ENCODE results near the gene LPP.

LPP gene

DNA sequence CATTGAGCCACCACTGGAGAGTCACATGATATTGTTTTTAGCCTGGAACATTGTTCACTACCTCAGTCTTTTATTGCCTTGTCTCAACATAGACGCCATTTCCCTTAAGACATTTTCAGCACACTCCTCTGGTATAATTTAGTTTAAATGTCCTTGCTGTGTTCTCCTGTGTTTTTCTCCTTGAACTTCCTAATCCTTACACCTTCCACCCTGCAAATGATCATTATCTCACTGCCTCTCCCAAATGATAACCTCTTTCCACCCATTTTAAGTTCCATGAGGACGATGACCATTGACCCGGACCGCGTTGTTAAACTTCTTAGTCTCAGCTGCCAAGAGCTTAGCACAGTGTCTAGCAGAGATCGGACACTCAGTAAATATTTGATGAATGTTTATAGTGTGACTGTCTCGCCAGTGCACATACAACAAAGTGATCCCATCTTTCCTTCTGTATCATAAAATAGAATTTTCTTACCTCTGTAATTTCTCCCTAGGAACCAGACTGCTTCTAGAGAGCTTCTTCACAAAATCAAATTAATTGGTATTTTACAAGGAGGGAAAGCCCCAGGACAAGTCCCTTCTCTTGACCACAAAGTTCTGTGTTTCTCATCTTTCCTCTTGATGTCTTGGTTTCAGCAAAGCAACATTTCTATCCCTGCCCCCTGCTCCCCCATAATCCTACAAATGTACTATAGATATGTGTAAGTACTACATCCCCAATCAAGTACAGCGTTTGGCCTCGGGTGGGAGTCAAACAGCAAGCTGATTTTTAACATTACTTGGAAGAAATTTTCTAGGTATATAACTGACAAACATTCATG, 429.6 kb downstream of the LPP start:
- H2AFZ ChIP-seq (ENCODE audit: low read depth, low read length, severe bottlenecking) = no peak overlapping the region
- no peak overlapping the region for H3K9ac ChIP-seq (ENCODE audit: low read length)
- H3F3A ChIP-seq (ENCODE audit: insufficient read depth) = no peaks in the 10 kb centered on the region
- H3K27ac ChIP-seq (ENCODE audit: low read depth, low read length) = no peak overlapping the region
- no peaks in the 10 kb centered on the region for H3K9me2 ChIP-seq (replicated peaks; ENCODE audit: insufficient read depth, low read length)
- no peaks in the 10 kb centered on the region for H3K36me3 ChIP-seq (ENCODE audit: low read length)
- H3K4me2 ChIP-seq (ENCODE audit: low read depth, low read length, poor library complexity, severe bottlenecking) = no peak overlapping the region
- H3K9me3 ChIP-seq (ENCODE audit: insufficient read depth, low read length) = no peaks in the 10 kb centered on the region
- TF ChIP-seq EZH2phosphoT487 (conservative IDR thresholded peaks at IDR 0.05; ENCODE audit: low read length) = no peak
- TF ChIP-seq, protein P1, sequence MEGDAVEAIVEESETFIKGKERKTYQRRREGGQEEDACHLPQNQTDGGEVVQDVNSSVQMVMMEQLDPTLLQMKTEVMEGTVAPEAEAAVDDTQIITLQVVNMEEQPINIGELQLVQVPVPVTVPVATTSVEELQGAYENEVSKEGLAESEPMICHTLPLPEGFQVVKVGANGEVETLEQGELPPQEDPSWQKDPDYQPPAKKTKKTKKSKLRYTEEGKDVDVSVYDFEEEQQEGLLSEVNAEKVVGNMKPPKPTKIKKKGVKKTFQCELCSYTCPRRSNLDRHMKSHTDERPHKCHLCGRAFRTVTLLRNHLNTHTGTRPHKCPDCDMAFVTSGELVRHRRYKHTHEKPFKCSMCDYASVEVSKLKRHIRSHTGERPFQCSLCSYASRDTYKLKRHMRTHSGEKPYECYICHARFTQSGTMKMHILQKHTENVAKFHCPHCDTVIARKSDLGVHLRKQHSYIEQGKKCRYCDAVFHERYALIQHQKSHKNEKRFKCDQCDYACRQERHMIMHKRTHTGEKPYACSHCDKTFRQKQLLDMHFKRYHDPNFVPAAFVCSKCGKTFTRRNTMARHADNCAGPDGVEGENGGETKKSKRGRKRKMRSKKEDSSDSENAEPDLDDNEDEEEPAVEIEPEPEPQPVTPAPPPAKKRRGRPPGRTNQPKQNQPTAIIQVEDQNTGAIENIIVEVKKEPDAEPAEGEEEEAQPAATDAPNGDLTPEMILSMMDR (IDR thresholded peaks at IDR 0.05; ENCODE audit: insufficient read depth, low read length, poor library complexity, severe bottlenecking) = no peak
- H4K20me1 ChIP-seq (ENCODE audit: low read depth, low read length) = no peaks in the 10 kb centered on the region
- no peaks in the 10 kb centered on the region for H3K79me2 ChIP-seq (ENCODE audit: insufficient read depth, low read length)
- no peak overlapping the region for H3K4me3 ChIP-seq (ENCODE audit: insufficient read depth, low read length, poor library complexity, severe bottlenecking)
- H3K27me3 ChIP-seq (ENCODE audit: low read length) = no peaks in the 10 kb centered on the region

DNA sequence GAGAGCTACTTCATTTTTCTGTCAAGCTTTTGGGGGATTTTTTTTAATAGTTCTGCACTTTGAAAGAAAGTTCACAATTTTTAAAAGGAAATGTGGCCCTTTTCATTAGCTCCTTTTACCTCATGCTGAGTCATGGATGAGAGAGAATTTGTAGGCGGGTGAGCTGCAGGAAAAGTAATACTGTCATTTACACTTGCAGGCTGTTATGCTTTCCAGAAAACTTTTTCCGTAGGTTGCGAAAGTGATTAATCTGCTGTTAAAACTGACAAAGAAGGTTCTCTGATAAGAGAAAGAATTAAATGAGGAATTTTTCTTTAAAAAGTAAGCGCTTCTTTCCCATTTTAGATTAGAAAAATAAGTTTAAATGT, 430.2 kb downstream of the LPP start:
- Histone ChIP-seq H3K27ac (ENCODE audit: low read depth, low read length) (no peak overlapping the region), H3K4me2 (ENCODE audit: low read depth, low read length, poor library complexity, severe bottlenecking) (no peak overlapping the region), H3K9me2 (replicated peaks; ENCODE audit: insufficient read depth, low read length) (no peaks in the 10 kb centered on the region), H3K36me3 (ENCODE audit: low read length) (no peaks in the 10 kb centered on the region), H3K79me2 (ENCODE audit: insufficient read depth, low read length) (no peaks in the 10 kb centered on the region), H2AFZ (ENCODE audit: low read depth, low read length, severe bottlenecking) (no peak overlapping the region), H3K9me3 (ENCODE audit: insufficient read depth, low read length) (no peaks in the 10 kb centered on the region), H3K4me3 (ENCODE audit: insufficient read depth, low read length, poor library complexity, severe bottlenecking) (no peak overlapping the region), H3K27me3 (ENCODE audit: low read length) (no peaks in the 10 kb centered on the region), H4K20me1 (ENCODE audit: low read depth, low read length) (no peaks in the 10 kb centered on the region), H3K9ac (ENCODE audit: low read length) (no peak overlapping the region), H3F3A (ENCODE audit: insufficient read depth) (no peaks in the 10 kb centered on the region)
- no peak for TF ChIP-seq EZH2phosphoT487 (conservative IDR thresholded peaks at IDR 0.05; ENCODE audit: low read length)
- TF ChIP-seq, protein P1 (IDR thresholded peaks at IDR 0.05; ENCODE audit: insufficient read depth, low read length, poor library complexity, severe bottlenecking) = no peak

- Histone ChIP-seq H3K36me3 (ENCODE audit: low read length) (no peaks in the 10 kb centered on the region), H3K4me2 (ENCODE audit: low read depth, low read length, poor library complexity, severe bottlenecking) (peak overlapping the region; percentile 11), H3K27ac (ENCODE audit: low read depth, low read length) (no peak overlapping the region), H3K9me3 (ENCODE audit: insufficient read depth, low read length) (no peaks in the 10 kb centered on the region), H3K27me3 (ENCODE audit: low read length) (no peaks in the 10 kb centered on the region), H3K79me2 (ENCODE audit: insufficient read depth, low read length) (no peaks in the 10 kb centered on the region), H3F3A (ENCODE audit: insufficient read depth) (no peaks in the 10 kb centered on the region), H3K4me3 (ENCODE audit: insufficient read depth, low read length, poor library complexity, severe bottlenecking) (no peak overlapping the region), H3K9me2 (replicated peaks; ENCODE audit: insufficient read depth, low read length) (no peaks in the 10 kb centered on the region), H2AFZ (ENCODE audit: low read depth, low read length, severe bottlenecking) (no peak overlapping the region), H3K9ac (ENCODE audit: low read length) (no peak overlapping the region), H4K20me1 (ENCODE audit: low read depth, low read length) (no peaks in the 10 kb centered on the region)
- TF ChIP-seq, protein P1 (IDR thresholded peaks at IDR 0.05; ENCODE audit: insufficient read depth, low read length, poor library complexity, severe bottlenecking) = no peak
- TF ChIP-seq EZH2phosphoT487 (conservative IDR thresholded peaks at IDR 0.05; ENCODE audit: low read length) = no peak
Measured at GRCh38 chr3:188584958-188585689, 431.2 kb downstream of the LPP start.

Measured in SU-DHL-6 (cell line).